Naive thymus-derived CD8-positive, alpha-beta T cell (primary cell): ENCODE measurements around the gene P2RY12. TPM values are rescaled to one million over a fixed set of nuclear protein-coding genes. Genes with fewer than 3 reads are reported as not detected.

Experiments
- ATAC-seq, 2 donors: fragments of 150-1000 bp; cut with Tn5 transposase in 1 of 2; sonication (Bioruptor Pico), chemical (Tn5 transposase) in 1 of 2; 1 replicate in 1 of 2; 2 replicates in 1 of 2; pipeline ENCODE4 v1.10.0; 2021; ENCODE audit warnings: mild to moderate bottlenecking in 2 of 2, moderate library complexity in 2 of 2
- POLR2A ChIA-PET: fragments of 350-600 bp; sonication (Branson Sonifier 250); formaldehyde crosslinking; loops from one replicate; lab custom pipeline; 2021; ENCODE audit warnings: antibody characterized with exemption; lab: Charles Lee
- DNase-seq, 10 donors: peaks; one replicate each; pipeline versions ENCODE4 v3.0.0 to v3.0.0-alpha.2; 2020 to 2022
- H3K27ac Mint-ChIP-seq, 10 donors: one replicate each; pipeline ENCODE4 v1.8.0; 2020 to 2022; ENCODE audit warnings: mild to moderate bottlenecking in 10 of 10, mixed read lengths in 10 of 10, moderate library complexity in 4 of 10, inconsistent platforms in 1 of 10
- H3K27me3 Mint-ChIP-seq, 5 donors: one replicate each; pipeline ENCODE4 v1.8.0; 2021 to 2022; ENCODE audit warnings: mixed read lengths in 5 of 5
- H3K36me3 Mint-ChIP-seq, 3 donors: one replicate each; pipeline ENCODE4 v1.8.0; 2020 to 2022; ENCODE audit warnings: mixed read lengths in 3 of 3, mild to moderate bottlenecking in 2 of 3, inconsistent platforms in 1 of 3
- H3K4me1 Mint-ChIP-seq, 4 donors: one replicate each; pipeline ENCODE4 v1.8.0; 2021 to 2022; ENCODE audit warnings: mixed read lengths in 4 of 4
- H3K4me3 Mint-ChIP-seq, 10 donors: one replicate each; pipeline ENCODE4 v1.8.0; 2020 to 2022; ENCODE audit warnings: mild to moderate bottlenecking in 10 of 10, mixed read lengths in 10 of 10, moderate library complexity in 6 of 10, inconsistent platforms in 1 of 10
- H3K9me3 Mint-ChIP-seq, 9 donors: one replicate each; pipeline ENCODE4 v1.8.0; 2020 to 2022; ENCODE audit warnings: mixed read lengths in 9 of 9, mild to moderate bottlenecking in 3 of 9, inconsistent platforms in 1 of 9, moderate library complexity in 1 of 9
- polyA plus RNA-seq, 3 donors: library from polyadenylated mRNA; unstranded; fragments of 300-500 nt; fragmentation: Illumina TruSeq; gene quantifications; one replicate each; pipeline ENCODE4 v1.2.3, GENCODE V29; 2021
- total RNA-seq, 8 experiments: library from RNA in 2 of 8; stranded (reverse) in 2 of 8; gene quantifications; one replicate each; pipeline ENCODE4 v1.2.3 and lab custom pipeline; 2021 to 2026

The P2RY12 gene
- total and polyA plus RNA-seq, 5 experiments from 2014 or later, result not detected

- H3K9me3 Mint-ChIP-seq, result no peaks in the 10 kb centered on the region
Observed at GRCh38 chr3:151309566-151309965, 75.0 kb downstream of the P2RY12 start.

GRCh38 chr3:151307583-151308488 is 76.7 kb downstream of the P2RY12 start:
- H3K4me3 Mint-ChIP-seq, result no peak overlapping the region
- peaks cover 0 to 2% (median 0%) of the 10 kb centered on the region in 9 donors for H3K9me3 Mint-ChIP-seq
- H3K4me1 Mint-ChIP-seq, result peaks cover 0 to 9% (median 0%) of the 10 kb centered on the region in 4 donors
- DNase-seq, result no peak
- POLR2A ChIA-PET, result no interaction called here
- no peaks in the 10 kb centered on the region for H3K36me3 Mint-ChIP-seq
- no peak overlapping the region for H3K27ac Mint-ChIP-seq
- ATAC-seq, result no peak
- peaks cover 4 to 15% (median 9%) of the 10 kb centered on the region in 5 donors for H3K27me3 Mint-ChIP-seq

More at GRCh38 chr3:151309566-151309965, 75.0 kb downstream of the P2RY12 start:
- H3K4me1 Mint-ChIP-seq, result peaks cover 0 to 9% (median 0%) of the 10 kb centered on the region in 4 donors
- DNase-seq, result no peak
- no peak for ATAC-seq
- no peak overlapping the region for H3K4me3 Mint-ChIP-seq
- peaks cover 0 to 5% (median 0%) of the 10 kb centered on the region in 5 donors for H3K27me3 Mint-ChIP-seq
- POLR2A ChIA-PET, result no interaction called here
- H3K27ac Mint-ChIP-seq, result peak overlapping the region in 1 of 10 donors; percentile 61
- no peaks in the 10 kb centered on the region for H3K36me3 Mint-ChIP-seq

- DNase-seq (no peak), ATAC-seq (no peak)
- Mint-ChIP-seq H3K4me1 (peaks cover 0 to 9% (median 0%) of the 10 kb centered on the region in 4 donors), H3K27ac (no peak overlapping the region), H3K9me3 (peaks cover 0 to 2% (median 0%) of the 10 kb centered on the region in 9 donors), H3K36me3 (no peaks in the 10 kb centered on the region), H3K4me3 (no peak overlapping the region), H3K27me3 (peaks cover 4 to 19% (median 14%) of the 10 kb centered on the region in 5 donors)
- POLR2A ChIA-PET, result no interaction called here
Observed at GRCh38 chr3:151307131-151307530, 77.4 kb downstream of the P2RY12 start.

- H3K4me1 Mint-ChIP-seq, result peaks cover 0 to 9% (median 0%) of the 10 kb centered on the region in 4 donors
- DNase-seq, result no peak
- peaks cover 4 to 19% (median 14%) of the 10 kb centered on the region in 5 donors for H3K27me3 Mint-ChIP-seq
- ATAC-seq, result no peak
- no peaks in the 10 kb centered on the region for H3K36me3 Mint-ChIP-seq
- H3K9me3 Mint-ChIP-seq, result peaks cover 0 to 2% (median 0%) of the 10 kb centered on the region in 9 donors
- H3K4me3 Mint-ChIP-seq, result no peak overlapping the region
- no peak overlapping the region for H3K27ac Mint-ChIP-seq
- POLR2A ChIA-PET, result no interaction called here
Observed at GRCh38 chr3:151306168-151306810, 78.3 kb downstream of the P2RY12 start.

- peaks cover 5 to 19% (median 14%) of the 10 kb centered on the region in 5 donors for H3K27me3 Mint-ChIP-seq
- peaks cover 0 to 2% (median 0%) of the 10 kb centered on the region in 9 donors for H3K9me3 Mint-ChIP-seq
- no peak for ATAC-seq
- H3K27ac Mint-ChIP-seq, result no peak overlapping the region
- POLR2A ChIA-PET, result no interaction called here
- H3K36me3 Mint-ChIP-seq, result no peaks in the 10 kb centered on the region
- H3K4me1 Mint-ChIP-seq, result peaks cover 0 to 9% (median 0%) of the 10 kb centered on the region in 4 donors
- no peak for DNase-seq
- H3K4me3 Mint-ChIP-seq, result no peak overlapping the region
Observed at GRCh38 chr3:151305775-151306151, 78.8 kb downstream of the P2RY12 start.

GRCh38 chr3:151305060-151305774 is 79.3 kb downstream of the P2RY12 start:
- ATAC-seq (no peak), DNase-seq (no peak)
- Mint-ChIP-seq H3K4me1 (peaks cover 0 to 9% (median 0%) of the 10 kb centered on the region in 4 donors), H3K36me3 (no peaks in the 10 kb centered on the region), H3K27me3 (peaks cover 6 to 19% (median 14%) of the 10 kb centered on the region in 5 donors), H3K4me3 (no peak overlapping the region), H3K9me3 (peaks cover 0 to 2% (median 0%) of the 10 kb centered on the region in 9 donors), H3K27ac (no peak overlapping the region)
- POLR2A ChIA-PET, result interaction anchor here (0.7 kb wide), 1 partner anchor 8 kb away, joined by 3 read pairs; no protein-coding TSS in a partner anchor

GRCh38 chr3:151303751-151304150 is 80.8 kb downstream of the P2RY12 start:
- Mint-ChIP-seq H3K4me1 (peaks cover 0 to 9% (median 0%) of the 10 kb centered on the region in 4 donors), H3K9me3 (peaks cover 0 to 2% (median 0%) of the 10 kb centered on the region in 9 donors), H3K27ac (no peak overlapping the region), H3K4me3 (no peak overlapping the region), H3K36me3 (no peaks in the 10 kb centered on the region), H3K27me3 (peaks cover 9 to 25% (median 16%) of the 10 kb centered on the region in 5 donors)
- POLR2A ChIA-PET, result no interaction called here
- no peak for ATAC-seq
- DNase-seq, result no peak

- POLR2A ChIA-PET, result no interaction called here
- Mint-ChIP-seq H3K4me3 (no peak overlapping the region), H3K27me3 (peaks cover 9 to 25% (median 16%) of the 10 kb centered on the region in 5 donors), H3K36me3 (no peaks in the 10 kb centered on the region), H3K27ac (no peak overlapping the region), H3K4me1 (peaks cover 0 to 9% (median 0%) of the 10 kb centered on the region in 4 donors), H3K9me3 (peaks cover 0 to 2% (median 0%) of the 10 kb centered on the region in 9 donors)
- no peak for ATAC-seq
- DNase-seq, result no peak
Observed at GRCh38 chr3:151301787-151302186, 82.8 kb downstream of the P2RY12 start.

- Mint-ChIP-seq H3K27me3 (peaks cover 9 to 25% (median 16%) of the 10 kb centered on the region in 5 donors), H3K27ac (no peak overlapping the region)
- POLR2A ChIA-PET, result no interaction called here
Observed at GRCh38 chr3:151300539-151300938, 84.0 kb downstream of the P2RY12 start.

GRCh38 chr3:151299006-151299405 is 85.5 kb downstream of the P2RY12 start:
- no peak for ATAC-seq
- Mint-ChIP-seq H3K27ac (no peak overlapping the region), H3K36me3 (no peaks in the 10 kb centered on the region), H3K27me3 (peaks cover 8 to 25% (median 16%) of the 10 kb centered on the region in 5 donors), H3K9me3 (peaks cover 0 to 2% (median 0%) of the 10 kb centered on the region in 9 donors), H3K4me1 (no peaks in the 10 kb centered on the region), H3K4me3 (no peak overlapping the region)
- POLR2A ChIA-PET, result no interaction called here
- DNase-seq, result no peak

More at GRCh38 chr3:151300539-151300938, 84.0 kb downstream of the P2RY12 start:
- DNase-seq, result no peak
- no peak for ATAC-seq
- H3K4me3 Mint-ChIP-seq, result no peak overlapping the region
- H3K36me3 Mint-ChIP-seq, result no peaks in the 10 kb centered on the region
- peaks cover 0 to 2% (median 0%) of the 10 kb centered on the region in 9 donors for H3K9me3 Mint-ChIP-seq
- peaks cover 0 to 3% (median 0%) of the 10 kb centered on the region in 4 donors for H3K4me1 Mint-ChIP-seq

- H3K27ac Mint-ChIP-seq, result no peak overlapping the region
- no peak for ATAC-seq
- H3K36me3 Mint-ChIP-seq, result no peaks in the 10 kb centered on the region
- POLR2A ChIA-PET, result no interaction called here
- H3K4me1 Mint-ChIP-seq, result no peaks in the 10 kb centered on the region
- H3K9me3 Mint-ChIP-seq, result no peaks in the 10 kb centered on the region
- DNase-seq, result no peak
- H3K4me3 Mint-ChIP-seq, result no peak overlapping the region
- peaks cover 1 to 12% (median 10%) of the 10 kb centered on the region in 5 donors for H3K27me3 Mint-ChIP-seq
Observed at GRCh38 chr3:151297429-151297828, 87.1 kb downstream of the P2RY12 start.

- POLR2A ChIA-PET, result no interaction called here
Observed at GRCh38 chr3:151296226-151296625, 88.3 kb downstream of the P2RY12 start.

More at GRCh38 chr3:151296226-151296625, 88.3 kb downstream of the P2RY12 start:
- no peaks in the 10 kb centered on the region for H3K9me3 Mint-ChIP-seq
- H3K27me3 Mint-ChIP-seq, result peaks cover 3 to 21% (median 9%) of the 10 kb centered on the region in 5 donors
- no peak for DNase-seq
- H3K36me3 Mint-ChIP-seq, result no peaks in the 10 kb centered on the region
- ATAC-seq, result no peak
- no peak overlapping the region for H3K27ac Mint-ChIP-seq
- no peaks in the 10 kb centered on the region for H3K4me1 Mint-ChIP-seq
- H3K4me3 Mint-ChIP-seq, result no peak overlapping the region
